Body of pancreas (tissue), 4 donors: ENCODE results near the gene MYCBPAP.

Experiments
- CTCF ChIP-seq, 7 experiments: fragments of 450-650 bp in 4 of 7; fragments of 200-600 bp in 3 of 7; sonication (generic) in 3 of 7; IDR thresholded peaks; one replicate each; pipeline ENCODE4 v1.5.1; 2016 to 2019; ENCODE audit warnings: antibody characterized with exemption in 7 of 7
- POLR2A ChIP-seq, 3 donors: fragments of 450-650 bp; IDR thresholded peaks; one replicate each; pipeline ENCODE4 v1.6.1; 2016; ENCODE audit warnings: antibody characterized with exemption in 3 of 3, mild to moderate bottlenecking in 2 of 3

- TF ChIP-seq CTCF (IDR thresholded peaks at IDR 0.05) (no peak), POLR2A (IDR thresholded peaks at IDR 0.05) (no peak)
These were observed 41.7 kb downstream of the MYCBPAP start for GRCh38 chr17:50549969-50550368.
